Stimulated activated CD8-positive, alpha-beta memory T cell treated with anti-CD3 and anti-CD28 coated beads, Interleukin-12 subunit alpha, Interleukin-12 subunit beta, amount 100 ng/mL, for 4 hours (primary cell): ENCODE results near the gene WDR93.
"Not testable (repeated sequence)": the region's sequence is repeated elsewhere in the genome, so short reads cannot be mapped to it uniquely, and the experiment has no call there.

Source experiments
- DNase-seq: peaks from one replicate; pipeline ENCODE4 v3.0.0-alpha.2; 2020; ENCODE audit warnings: low read depth

The WDR93 gene

DNA sequence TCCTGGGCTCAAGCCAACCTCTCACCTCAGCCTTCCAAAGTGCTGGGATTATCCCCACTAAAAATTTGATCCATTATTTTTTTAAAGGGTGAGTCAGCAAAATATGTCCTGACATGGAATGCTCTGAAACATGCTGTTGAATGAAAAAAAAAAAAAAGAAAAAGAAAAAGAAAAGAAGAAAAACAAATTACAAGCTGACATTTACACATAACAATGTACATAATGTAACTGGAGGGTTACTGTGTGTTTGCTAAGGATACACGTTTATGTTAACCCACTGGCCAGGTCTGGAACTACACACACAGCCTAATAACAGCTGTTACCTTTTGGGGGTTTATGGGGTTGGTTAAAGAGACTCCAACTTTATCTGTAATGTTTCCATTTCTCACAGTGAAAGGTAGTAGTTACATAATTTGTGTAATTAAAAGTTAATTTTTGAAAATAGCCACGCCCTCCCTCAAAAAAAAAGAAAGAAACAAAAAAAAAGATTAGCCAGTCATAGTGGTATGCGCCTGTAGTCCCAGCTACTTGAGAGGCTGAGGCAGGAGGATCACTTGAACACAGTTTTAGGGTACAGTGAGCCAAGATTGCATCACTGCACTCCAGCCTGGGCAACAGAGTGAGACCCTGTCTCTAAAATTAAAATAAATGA is 82.4 kb downstream of the WDR93 start:
- no peak for DNase-seq

DNA sequence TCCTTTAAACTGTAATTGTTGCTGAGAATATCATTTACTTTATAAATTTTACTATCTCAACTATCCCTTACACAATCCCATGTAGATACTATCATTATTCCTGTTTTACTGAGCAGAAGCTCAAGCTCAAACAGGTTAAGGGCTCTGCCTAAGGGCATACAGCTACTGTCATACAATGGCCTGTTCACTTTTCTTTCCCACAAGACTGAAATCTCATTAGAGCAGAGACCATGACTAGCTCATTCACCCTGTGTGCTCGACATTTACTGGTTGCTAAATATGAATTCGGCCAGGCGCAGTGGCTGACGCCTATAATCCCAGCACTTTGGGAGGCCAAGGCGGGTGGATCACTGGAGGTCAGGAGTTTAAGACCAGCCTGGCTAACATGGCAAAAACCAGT is 83.9 kb downstream of the WDR93 start:
- DNase-seq = no peak

DNA sequence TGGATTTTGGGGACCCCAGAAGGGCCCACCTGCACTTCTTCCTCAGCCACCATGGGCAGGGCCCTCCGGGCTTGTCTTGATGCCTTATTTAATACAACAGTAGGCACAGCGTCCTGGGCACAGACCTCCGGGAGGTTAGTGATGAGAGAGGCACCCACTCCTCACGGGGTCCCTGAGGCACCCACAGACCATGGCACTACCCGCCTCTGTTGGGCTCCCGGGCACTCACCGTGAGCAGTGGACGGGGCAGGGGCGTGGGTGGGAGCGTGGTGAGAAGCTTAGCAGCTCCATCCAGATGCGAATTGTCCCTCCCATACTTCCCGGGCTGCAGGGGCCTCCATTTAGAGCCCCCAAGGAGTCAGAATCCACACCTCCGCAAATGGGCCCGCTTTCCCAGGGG is 85.2 kb downstream of the WDR93 start:
- no peak for DNase-seq

DNA sequence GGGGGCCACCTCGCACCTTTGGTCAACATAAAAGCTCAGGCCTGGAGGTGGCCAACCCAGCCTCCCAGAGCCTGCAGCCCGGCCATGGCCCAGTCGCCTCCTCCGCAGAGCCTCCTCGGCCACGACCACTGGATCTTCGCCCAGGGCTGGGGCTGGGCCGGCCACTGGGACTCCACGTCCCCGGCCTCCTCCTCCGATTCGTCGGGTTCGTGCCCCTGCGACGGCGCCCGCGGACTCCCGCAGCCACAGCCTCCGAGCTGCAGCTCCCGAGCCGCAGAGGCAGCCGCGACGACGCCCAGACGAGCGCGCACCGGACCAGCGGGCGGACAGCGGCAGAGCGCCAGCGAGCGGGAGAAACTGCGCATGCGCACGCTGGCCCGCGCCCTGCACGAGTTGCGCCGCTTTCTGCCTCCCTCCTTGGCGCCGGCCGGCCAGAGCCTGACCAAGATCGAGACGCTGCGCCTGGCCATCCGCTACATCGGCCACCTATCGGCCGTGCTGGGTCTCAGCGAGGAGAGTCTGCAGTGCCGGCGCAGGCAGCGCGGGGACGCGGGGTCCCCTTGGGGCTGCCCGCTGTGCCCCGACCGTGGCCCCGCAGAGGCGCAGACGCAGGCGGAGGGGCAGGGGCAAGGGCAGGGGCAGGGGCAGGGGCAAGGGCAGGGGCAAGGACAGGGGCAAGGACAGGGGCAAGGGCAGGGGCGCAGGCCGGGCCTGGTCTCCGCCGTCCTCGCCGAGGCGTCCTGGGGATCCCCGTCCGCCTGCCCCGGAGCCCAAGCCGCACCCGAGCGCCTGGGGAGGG is 85.9 kb downstream of the WDR93 start, which contains the start of gene MESP2:
Gene MESP2, plus strand, starts transcription at position 59 of the 799 bp plus-strand sequence. Its CDS starts 26 bp downstream, at position 85.
- DNase-seq = peak; percentile 12

DNA sequence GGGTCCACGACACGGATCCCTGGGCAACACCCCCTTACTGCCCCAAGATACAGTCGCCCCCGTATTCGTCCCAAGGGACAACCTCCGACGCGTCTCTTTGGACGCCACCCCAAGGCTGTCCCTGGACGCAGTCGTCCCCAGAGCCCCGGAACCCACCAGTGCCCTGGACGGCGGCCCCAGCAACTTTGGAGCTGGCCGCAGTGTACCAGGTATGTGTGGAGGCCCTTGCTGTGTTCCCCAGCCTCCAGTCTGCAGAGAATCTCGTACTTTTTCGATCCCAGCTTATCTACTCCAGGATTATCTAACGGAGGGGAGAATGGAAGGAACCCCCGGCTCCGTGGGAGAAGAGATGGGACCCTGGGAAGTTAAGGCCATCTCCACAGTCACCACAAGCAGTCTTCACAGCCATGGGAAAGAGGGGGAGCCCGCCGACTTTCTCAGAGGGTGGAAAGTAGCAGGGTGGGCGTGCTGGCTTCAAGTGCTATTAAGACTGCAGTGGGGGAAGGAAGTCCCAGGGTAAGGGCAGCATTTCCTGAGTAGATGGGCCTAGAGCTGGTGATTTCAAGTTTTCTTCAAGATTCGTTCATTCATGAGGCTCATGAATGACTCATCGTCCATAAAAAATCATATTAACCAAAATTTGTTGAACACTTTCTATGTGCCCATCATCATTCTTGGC is 86.6 kb downstream of the WDR93 start:
- DNase-seq = no peak

DNA sequence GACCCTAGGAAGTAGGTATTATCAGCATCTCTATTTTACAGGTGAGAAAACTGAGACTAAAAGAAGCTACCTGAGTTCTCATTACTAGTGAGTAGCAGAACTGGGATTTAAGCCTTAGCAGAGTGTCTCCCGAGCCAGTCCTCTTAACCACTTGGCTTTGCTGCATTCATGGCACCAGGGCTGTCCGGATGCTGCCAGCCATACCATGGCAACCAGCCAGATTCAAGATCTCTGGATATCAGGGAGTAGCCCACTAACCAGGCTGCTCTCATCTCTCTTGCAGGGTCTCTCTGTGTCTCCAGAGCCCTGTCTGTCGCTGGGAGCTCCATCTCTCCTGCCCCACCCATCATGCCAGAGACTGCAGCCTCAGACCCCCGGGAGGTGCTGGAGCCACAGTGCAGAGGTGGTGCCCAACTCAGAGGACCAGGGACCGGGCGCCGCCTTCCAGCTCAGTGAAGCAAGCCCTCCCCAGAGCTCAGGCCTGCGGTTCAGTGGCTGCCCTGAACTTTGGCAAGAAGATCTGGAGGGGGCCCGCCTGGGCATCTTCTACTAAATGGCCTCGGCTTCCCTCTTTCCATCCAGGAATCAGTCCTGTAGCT is 87.3 kb downstream of the WDR93 start:
- DNase-seq = no peak

DNA sequence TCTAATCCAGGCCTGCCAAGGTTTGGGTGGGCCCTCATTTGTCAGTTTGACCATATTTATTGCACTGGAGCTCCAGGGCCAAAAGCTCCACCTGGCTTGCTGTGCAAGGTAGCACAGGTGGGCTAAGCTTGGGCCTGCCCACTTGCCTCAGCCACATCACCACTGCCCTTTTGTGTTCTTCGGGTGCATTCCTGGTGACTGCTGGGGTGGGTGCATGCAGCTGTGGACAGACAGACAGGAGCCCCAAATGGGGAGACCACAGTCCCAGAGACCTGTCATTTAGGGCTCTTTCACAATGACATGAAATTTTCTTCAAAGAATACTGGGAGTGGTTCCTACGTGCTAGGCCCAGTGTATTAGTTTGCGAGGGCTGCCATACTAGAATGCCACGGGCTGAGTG is 88.2 kb downstream of the WDR93 start:
- DNase-seq = no peak

DNA sequence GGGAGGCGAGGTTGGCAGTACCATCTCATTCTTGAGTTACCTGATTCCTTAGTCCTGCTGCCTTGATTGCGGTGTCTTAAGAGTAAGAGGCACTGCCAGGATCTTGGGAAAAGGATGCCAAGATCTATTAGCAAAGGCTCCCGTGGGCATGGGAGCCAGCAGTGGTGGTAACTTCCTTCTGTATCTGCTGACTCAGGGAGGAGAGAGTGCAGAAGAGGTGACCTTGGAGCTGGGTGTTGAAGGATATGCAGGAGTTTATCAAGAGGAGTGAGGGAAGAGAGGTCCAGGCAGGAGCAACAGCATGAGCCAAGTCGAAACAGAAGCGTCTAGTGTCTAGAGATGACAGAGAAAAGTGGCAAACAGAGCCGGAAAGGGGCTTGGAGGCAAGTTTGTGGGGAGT is 90.0 kb downstream of the WDR93 start:
- no peak for DNase-seq

DNA sequence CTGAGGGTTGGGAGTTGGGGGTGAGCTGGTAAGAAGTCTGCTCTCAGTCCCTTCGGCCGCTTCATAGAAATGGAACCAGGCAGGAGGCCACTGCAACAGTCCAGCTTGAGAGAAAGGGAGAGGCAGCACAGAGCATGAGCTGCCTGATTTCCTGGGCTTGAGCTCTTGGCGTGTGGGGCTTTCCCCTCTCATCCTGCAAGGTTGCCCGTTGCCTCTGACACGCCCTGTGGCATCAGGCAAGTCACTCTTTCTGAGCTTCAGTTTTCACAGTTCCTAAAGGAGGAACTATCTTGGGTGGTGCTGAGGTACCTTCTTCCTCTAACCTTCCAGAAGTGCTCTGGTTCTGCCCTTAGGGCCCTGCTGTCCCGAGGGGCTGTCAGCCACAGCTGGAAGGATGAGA is 90.4 kb downstream of the WDR93 start:
- no peak for DNase-seq

DNA sequence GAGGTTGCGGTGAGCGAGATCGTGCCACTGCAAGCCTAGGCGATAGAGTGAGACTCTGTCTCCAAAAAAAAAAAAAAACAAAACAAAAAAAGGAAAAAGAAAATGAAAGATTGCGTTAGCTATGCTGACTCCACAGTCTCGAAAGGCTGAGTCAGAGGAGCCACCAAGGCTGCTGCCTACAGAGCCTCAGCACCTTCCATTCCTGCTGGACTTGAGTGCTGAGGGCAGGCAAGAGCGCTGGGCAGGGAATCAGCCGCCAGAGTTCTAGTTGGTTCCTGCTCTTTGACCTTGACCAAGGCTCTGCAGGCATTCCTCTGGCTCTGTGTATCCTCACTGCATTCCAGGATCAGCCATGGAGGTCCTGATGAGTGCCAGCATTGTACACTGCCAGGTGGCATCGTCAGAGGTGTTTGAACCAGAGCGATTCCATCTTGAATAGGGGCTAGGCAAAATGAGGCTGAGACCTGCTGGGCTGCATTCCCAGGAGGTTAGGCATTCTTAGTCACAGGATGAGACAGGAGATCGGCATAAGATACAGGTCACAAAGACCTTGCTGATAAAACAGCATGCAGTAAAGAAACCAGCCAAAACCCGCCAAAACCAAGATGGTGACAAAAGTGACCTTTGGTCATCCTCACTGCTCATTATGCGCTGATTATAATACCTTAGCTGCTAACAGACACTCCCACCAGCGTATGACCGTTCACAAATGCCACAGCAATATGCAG is 91.4 kb downstream of the WDR93 start:
- DNase-seq = no peak

DNA sequence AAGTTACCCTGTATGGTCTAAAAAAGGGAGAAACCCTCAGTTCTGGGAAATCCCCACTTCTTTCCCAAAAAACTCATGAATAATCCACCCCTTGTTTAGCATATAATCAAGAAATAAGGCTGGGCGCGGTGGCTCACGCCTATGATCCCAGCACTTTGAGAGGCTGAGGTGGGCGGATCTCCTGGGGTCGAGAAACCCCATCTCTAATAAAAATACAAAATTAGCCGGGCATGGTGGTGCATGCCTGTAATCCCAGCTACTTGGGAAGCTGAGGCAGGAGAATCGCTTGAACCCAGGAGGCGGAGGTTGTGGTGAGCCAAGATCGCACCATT is 92.0 kb downstream of the WDR93 start:
- not testable (repeated sequence) for DNase-seq

DNA sequence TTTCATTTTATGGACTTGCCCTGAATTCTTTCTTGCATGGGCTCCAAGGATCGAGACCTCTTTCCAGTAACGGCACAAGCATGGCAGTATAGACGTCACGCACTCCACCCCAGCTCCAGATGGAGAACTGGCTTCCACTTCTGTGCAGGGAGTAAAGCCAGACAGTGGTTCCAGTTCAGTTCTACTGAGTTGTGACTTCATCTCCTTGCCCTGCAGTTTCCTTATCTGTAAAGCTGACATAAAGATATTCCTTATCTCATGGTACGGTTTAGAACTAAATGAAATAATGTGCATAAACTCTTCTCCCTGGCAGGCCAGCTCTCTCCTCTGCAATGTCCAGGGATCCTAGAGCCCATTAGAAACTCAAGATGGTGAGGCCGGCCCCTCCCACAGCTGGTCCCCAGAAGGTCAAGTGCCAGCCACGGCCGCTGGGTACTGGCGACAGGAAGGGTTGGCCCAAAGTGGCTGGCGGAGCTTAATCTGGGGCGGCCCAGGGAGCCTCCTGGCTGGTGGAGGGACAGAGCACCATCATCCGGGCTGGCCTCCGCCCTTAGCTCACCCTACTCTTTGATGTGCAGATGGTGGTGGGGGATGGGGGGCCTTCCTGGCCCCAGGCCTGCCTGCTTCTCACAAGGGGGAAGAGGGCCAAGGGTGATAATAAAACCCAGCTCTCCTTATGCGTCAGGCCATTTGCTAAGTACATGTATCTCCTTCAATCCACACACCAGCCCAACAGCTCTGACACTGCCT is 92.7 kb downstream of the WDR93 start:
- DNase-seq = no peak

DNA sequence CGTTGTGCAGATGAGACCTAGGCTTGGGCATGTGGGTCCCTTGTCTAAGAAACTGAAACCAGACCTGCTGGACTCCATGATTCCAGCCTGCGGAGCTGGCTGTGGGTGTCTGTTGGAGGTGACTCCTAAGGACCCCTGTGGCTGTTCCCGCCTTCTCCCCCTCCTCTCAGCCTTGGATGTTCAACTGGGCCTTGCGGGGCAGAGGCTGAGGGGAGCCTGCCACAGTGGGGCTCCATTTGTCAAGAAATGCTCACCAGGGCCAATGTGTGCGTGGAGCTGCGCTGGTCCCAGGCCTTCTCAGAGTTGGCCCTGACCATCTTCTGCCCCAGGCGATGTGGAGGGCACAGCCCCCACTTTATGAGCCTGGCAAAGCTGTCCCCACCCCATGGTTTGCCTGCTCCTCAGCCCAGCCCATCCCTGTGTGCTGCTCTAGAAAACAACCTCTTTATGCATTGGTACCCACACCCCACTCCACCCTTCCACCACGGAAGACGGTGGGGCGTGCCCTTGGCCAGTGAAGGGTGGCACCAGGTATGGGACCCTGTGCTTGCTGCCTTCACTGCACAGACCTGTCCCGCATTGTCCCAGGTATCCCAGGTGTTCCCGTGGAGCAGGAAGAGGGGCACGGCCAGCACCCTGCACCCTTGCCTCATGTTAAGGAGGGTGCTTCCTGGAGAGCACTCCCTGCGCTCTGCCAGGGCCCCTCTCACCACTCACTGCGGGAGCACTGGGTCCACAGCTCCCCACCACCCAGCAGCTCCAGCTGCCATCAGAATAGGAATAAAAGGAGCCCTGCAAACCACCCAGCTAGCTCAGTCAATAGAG is 93.5 kb downstream of the WDR93 start:
- DNase-seq = no peak

DNA sequence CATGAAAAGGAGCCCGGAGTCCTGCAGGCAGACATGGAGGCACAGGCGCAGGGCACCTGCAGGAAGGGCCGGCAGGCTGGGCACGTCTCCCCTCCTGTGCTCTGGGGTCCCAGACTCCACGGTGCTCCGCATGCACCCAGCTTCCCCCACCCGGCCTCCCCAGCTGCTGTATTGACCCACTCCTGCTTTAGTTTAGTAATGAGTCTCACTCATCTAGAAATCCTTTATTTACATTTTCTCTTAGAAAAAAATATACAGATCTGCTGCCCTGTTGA is 94.0 kb downstream of the WDR93 start:
- no peak for DNase-seq

DNA sequence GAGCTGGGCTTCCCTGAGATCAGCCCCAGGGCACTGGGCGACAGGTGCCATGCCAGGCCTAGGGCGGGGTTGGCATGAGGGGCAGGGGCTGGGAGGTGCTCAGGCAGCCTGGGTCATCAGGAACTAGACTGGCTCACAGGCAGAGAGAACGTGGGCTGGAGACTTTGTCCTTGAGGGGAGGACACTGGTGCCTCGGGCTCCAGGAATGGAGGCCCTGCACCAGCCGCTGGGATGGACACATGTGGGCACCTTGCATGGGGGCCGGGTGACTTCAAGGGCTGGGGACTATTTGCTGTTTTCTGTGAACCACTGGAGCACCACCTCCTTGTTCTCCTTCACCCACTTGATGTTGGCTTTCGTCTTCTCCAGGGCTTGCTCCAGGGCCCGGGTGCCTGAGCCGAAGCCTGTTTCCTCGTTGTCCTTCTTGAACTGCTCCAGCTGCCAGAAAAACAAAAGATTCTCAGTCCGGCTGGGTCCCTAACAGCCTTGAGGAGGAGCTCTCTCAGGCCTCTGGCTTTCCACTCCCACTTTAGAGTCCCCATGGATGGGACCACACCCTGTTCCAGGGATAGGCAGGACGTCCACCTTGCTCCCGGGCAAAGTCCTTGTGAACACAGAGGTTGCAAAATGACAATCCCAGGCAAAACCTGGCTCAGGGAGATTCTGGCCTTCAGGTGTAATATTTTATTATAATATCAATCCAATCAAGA is 94.6 kb downstream of the WDR93 start:
- DNase-seq = no peak

DNA sequence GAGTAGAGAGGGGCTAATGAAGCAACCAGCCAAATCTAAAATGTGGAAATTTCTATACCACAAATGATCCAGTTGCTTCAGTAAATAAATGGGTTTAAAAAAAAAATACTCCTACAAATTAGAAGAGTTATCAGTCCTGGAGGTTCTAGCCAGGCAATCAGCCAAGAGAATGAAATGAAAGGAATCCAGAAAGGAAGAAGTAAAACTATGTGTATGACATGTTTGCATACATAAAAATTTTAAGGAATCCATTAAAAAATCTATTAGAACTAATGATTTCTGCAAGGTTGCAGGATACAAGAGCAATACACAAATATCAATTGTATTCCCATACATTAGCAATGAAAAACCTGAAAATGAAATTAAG is 95.1 kb downstream of the WDR93 start:
- no peak for DNase-seq

DNA sequence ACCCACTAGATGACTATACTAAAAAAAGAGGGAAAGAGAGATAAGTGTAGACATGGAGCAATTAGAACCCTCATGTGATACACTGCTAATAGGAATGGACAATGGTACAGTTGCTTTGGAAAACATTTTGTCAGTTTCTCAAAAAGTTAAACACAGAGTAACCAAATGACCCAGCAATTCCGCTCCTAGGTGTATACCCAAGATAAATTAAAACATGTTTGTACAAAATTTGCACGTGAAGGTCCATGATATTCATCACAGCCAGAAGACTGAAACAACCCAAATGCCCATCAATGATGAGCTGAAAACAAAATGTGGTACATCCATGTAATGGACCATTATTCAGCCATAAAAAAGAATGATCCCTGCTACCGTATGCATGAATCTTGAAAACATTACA is 97.3 kb downstream of the WDR93 start:
- no peak for DNase-seq

DNA sequence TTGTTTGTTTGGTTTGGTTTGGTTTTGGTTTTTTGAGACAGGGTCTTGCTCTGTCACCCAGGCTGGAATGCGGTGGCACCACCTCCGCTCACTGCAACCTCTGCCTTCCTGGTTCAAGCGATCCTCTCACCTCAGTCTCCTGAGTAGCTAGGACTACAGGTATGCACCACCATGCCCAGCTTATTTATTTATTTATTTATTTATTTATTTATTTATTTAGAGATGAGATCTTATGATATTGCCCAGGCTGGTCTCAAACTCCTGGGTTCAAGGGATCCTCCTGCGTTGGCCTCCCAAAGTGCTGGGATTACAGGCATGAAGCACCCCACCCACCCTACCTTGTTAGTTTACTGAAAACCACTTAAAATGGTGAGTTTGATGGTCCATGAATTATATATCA is 98.0 kb downstream of the WDR93 start:
- not testable (repeated sequence) for DNase-seq

DNA sequence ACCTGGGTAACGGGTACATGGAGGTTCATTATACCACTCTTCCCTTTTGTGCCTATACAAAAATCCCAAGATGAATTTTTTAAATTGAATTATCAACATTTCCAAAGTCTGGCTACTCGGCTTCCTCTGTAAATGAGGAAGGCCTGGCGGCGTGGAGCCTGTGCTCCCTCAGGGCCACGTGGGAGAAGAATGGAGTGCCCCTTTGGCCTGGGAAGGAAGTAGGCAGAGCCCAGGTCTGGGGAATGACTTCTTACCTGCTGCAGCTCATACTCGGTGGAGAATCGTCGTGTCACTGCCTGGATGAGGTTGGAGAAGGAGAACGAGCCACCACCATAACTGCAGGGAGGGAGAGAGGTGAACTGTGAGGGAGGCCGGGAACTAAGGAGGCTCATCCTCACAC is 99.6 kb downstream of the WDR93 start:
- no peak for DNase-seq

DNA sequence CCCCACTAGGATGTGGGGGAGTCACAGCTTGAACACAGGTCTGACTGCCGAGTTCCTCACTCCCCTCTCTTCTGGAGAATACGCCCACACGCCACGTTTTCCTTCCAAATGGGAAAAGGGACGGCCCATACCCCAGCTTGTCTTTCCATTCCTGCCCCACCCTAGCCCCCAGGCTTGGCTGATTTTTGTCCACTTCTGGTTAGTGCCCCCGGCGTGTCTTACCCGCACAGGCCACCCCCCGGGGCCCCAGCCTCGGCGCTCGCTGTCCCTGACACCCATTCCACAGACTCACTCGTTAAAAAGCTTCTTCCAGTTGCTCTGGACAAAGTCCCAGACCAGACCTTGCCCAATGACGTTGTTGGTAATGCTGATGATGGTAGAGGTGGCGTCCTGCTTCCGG is 100.0 kb downstream of the WDR93 start:
- DNase-seq = no peak
